ENCODE results near the gene VTI1B.

GRCh38 chr14:67719866-67720265 is 45.4 kb upstream of the VTI1B start:
- TF ChIP-seq EZH2phosphoT487 (conservative IDR thresholded peaks at IDR 0.05; ENCODE audit: low read length) (no peak), CTCF (IDR thresholded peaks at IDR 0.05; ENCODE audit: insufficient read depth, low read length, poor library complexity, severe bottlenecking) (no peak)
